ENCODE results near the gene CRYAA.

Gene CRYAA

GRCh38 chr21:43204638-43205037 is 35.8 kb downstream of the CRYAA start:
- no peak for DNase-seq

- no peak for DNase-seq
Measured at GRCh38 chr21:43206231-43207042, 37.6 kb downstream of the CRYAA start.

- DNase-seq = no peak
Measured at GRCh38 chr21:43207043-43207315, 38.2 kb downstream of the CRYAA start.

GRCh38 chr21:43207868-43208267 is 39.1 kb downstream of the CRYAA start:
- no peak for DNase-seq

GRCh38 chr21:43208561-43209332 is 39.9 kb downstream of the CRYAA start:
- DNase-seq = no peak

GRCh38 chr21:43209575-43210453 is 41.0 kb downstream of the CRYAA start:
- peak; percentile 77 for DNase-seq

- no peak for DNase-seq
Measured at GRCh38 chr21:43210454-43211071, 41.8 kb downstream of the CRYAA start.

GRCh38 chr21:43211072-43211759 is 42.4 kb downstream of the CRYAA start:
- no peak for DNase-seq

- no peak for DNase-seq
Measured at GRCh38 chr21:43211760-43212115, 42.9 kb downstream of the CRYAA start.
